A549 (cell line): ENCODE measurements around the gene LRRC45. TPM values are rescaled to one million over a fixed set of nuclear protein-coding genes. Genes with fewer than 3 reads are reported as not detected.

Experiments used
- ATAC-seq, 2 experiments: fragments of 200-7000 bp in 1 of 2; fragments of >200 bp in 1 of 2; cut with Nextera tagmentation in 1 of 2; cut with Tn5 transposase in 1 of 2; 3 replicates each; pipeline versions ENCODE4 v1.8.0 to v1.9.1; 2018 to 2020; ENCODE audit warnings: mild to moderate bottlenecking in 1 of 2, moderate library complexity in 1 of 2
- CTCF ChIA-PET: fragments of 300-600 bp; sonication (Branson Sonifier 250); formaldehyde crosslinking; extraction: SDS; loops from one replicate; lab custom pipeline; 2021; ENCODE audit warnings: antibody characterized with exemption, inconsistent platforms; lab: Yijun Ruan, JAX
- POLR2A ChIA-PET: fragments of 350-600 bp; formaldehyde crosslinking; extraction: SDS; loops from one replicate; lab custom pipeline; 2021; ENCODE audit warnings: antibody characterized with exemption, inconsistent platforms; lab: Yijun Ruan, JAX
- DNase-seq, 2 experiments: peaks; one replicate each; pipeline versions ENCODE4 v3.0.0 to v3.0.0-alpha.2; 2011 to 2016; ENCODE audit warnings: low read depth in 1 of 2, low spot score in 1 of 2
- FAIRE-seq: peaks from 2 replicates; lab custom pipeline; 2011; peaks lifted over from hg19 to GRCh38; lab: Jason Lieb, UNC
- H3K27ac ChIP-seq, 2 experiments: fragments of >200 bp; sonication (Bioruptor Twin); formaldehyde crosslinking; 3 replicates each; pipeline ENCODE4 v1.5.1; 2016 to 2017
- H3K4me1 ChIP-seq: fragments of >200 bp; sonication (Bioruptor Twin); formaldehyde crosslinking; 3 replicates; pipeline ENCODE4 v1.6.1; 2016
- H3K4me2 ChIP-seq: fragments of >200 bp; sonication (Bioruptor Twin); formaldehyde crosslinking; 3 replicates; pipeline ENCODE4 v1.6.1; 2016
- H3K4me3 ChIP-seq: fragments of >200 bp; sonication (Bioruptor Twin); formaldehyde crosslinking; 3 replicates; pipeline ENCODE4 v1.5.1; 2016
- H3K9me3 ChIP-seq: fragments of >200 bp; sonication (Bioruptor Twin); formaldehyde crosslinking; 3 replicates; pipeline ENCODE4 v1.6.1; 2016
- CBX8 ChIP-seq: fragments of 200-600 bp; sonication (generic); IDR thresholded peaks from 2 replicates; pipeline ENCODE4 v1.6.1; 2016
- EHMT2 ChIP-seq: fragments of 200-600 bp; sonication (generic); IDR thresholded peaks from 2 replicates; pipeline ENCODE4 v1.6.1; 2016; ENCODE audit warnings: antibody characterized with exemption, low read depth, mild to moderate bottlenecking, moderate library complexity
- ELK1 ChIP-seq: fragments of 150-350 bp; IDR thresholded peaks from 2 replicates; pipeline ENCODE4 v1.6.1; 2014; ENCODE audit warnings: low read depth, mild to moderate bottlenecking, low read length
- ESRRA ChIP-seq: fragments of 150-350 bp; IDR thresholded peaks from 2 replicates; pipeline ENCODE4 v1.6.1; 2014; ENCODE audit warnings: mild to moderate bottlenecking, low read length, borderline replicate concordance
- FOSB ChIP-seq: fragments of 250-450 bp; sonication (Bioruptor Pico); IDR thresholded peaks from 2 replicates; pipeline ENCODE4 v1.5.0; 2020; ENCODE audit warnings: mild to moderate bottlenecking, moderate library complexity
- FOXS1 ChIP-seq: fragments of 250-450 bp; sonication (Bioruptor Pico); IDR thresholded peaks from 2 replicates; pipeline ENCODE4 v1.5.0; 2020; ENCODE audit warnings: mild to moderate bottlenecking, moderate library complexity
- GATA3 ChIP-seq: IDR thresholded peaks from 2 replicates; pipeline ENCODE4 v1.6.1; 2012; ENCODE audit warnings: borderline replicate concordance
- HDAC2 ChIP-seq: fragments of 200-600 bp; sonication (generic); IDR thresholded peaks from 2 replicates; pipeline ENCODE4 v1.6.1; 2016
- HEYL ChIP-seq: fragments of 250-450 bp; sonication (Bioruptor Pico); IDR thresholded peaks from 2 replicates; pipeline ENCODE4 v1.8.0; 2021; ENCODE audit warnings: mild to moderate bottlenecking, moderate library complexity
- HOXA7 ChIP-seq: fragments of 250-450 bp; sonication (Bioruptor Pico); IDR thresholded peaks from 2 replicates; pipeline ENCODE4 v1.5.0; 2020; ENCODE audit warnings: mild to moderate bottlenecking, moderate library complexity
- HOXB5 ChIP-seq: fragments of 250-450 bp; sonication (Bioruptor Pico); IDR thresholded peaks from 2 replicates; pipeline ENCODE4 v1.5.0; 2020; ENCODE audit warnings: mild to moderate bottlenecking, moderate library complexity
- JUNB ChIP-seq: fragments of >200 bp; sonication (Bioruptor Twin); formaldehyde crosslinking; IDR thresholded peaks from 2 replicates; pipeline ENCODE4 v1.6.1; 2016
- MAZ ChIP-seq: fragments of 150-350 bp; IDR thresholded peaks from 2 replicates; pipeline ENCODE4 v1.6.1; 2014; ENCODE audit warnings: antibody characterized with exemption, low read depth, low read length, borderline replicate concordance
- MYC ChIP-seq: IDR thresholded peaks from 2 replicates; pipeline ENCODE4 v1.6.1; 2012; ENCODE audit warnings: mild to moderate bottlenecking, inconsistent platforms, low read length, improper control_type of control experiment, borderline replicate concordance
- NR3C1 ChIP-seq: fragments of >200 bp; sonication (Bioruptor Twin); formaldehyde crosslinking; IDR thresholded peaks from 3 replicates; pipeline ENCODE4 v1.6.1; 2017
- POLR2AphosphoS2 ChIP-seq: conservative IDR thresholded peaks from 2 replicates; pipeline ENCODE4 v1.6.1; 2012; ENCODE audit warnings: low read length, improper control_type of control experiment, inconsistent platforms
- RAD21 ChIP-seq, 2 experiments: fragments of >200 bp in 1 of 2; sonication (Bioruptor Twin) in 1 of 2; formaldehyde crosslinking in 1 of 2; IDR thresholded peaks in 1 of 2; conservative IDR thresholded peaks in 1 of 2; 2 replicates in 1 of 2; 3 replicates in 1 of 2; pipeline ENCODE4 v1.6.1; 2012 to 2018; ENCODE audit warnings: inconsistent platforms in 1 of 2
- SREBF2 ChIP-seq: fragments of 450-650 bp; IDR thresholded peaks from 2 replicates; pipeline ENCODE4 v1.6.1; 2014; ENCODE audit warnings: mild to moderate bottlenecking, moderate library complexity
- ZC3H11A ChIP-seq: fragments of 450-650 bp; IDR thresholded peaks from 2 replicates; pipeline ENCODE4 v1.6.1; 2014; ENCODE audit warnings: antibody characterized with exemption, mild to moderate bottlenecking
- ZFP36 ChIP-seq: fragments of 450-650 bp; IDR thresholded peaks from 2 replicates; pipeline ENCODE4 v1.6.1; 2014; ENCODE audit warnings: borderline replicate concordance; ENCODE audit not compliant: partially characterized antibody
- WGBS: methylation state at CpG from one replicate; pipeline ENCODE4 v1.1.6; 2017; ENCODE audit errors: missing lambda C conversion rate; 5-methylcytosine and 5-hydroxymethylcytosine counted together
- polyA plus RNA-seq, 4 experiments: library from polyadenylated mRNA; depleted of rRNA in 3 of 4; stranded (reverse); fragments of >200 nt; fragmentation: RNase III in 1 of 4; extraction: RNeasy Plus Mini Kit Qiagen cat#74134 plus additional on column Dnase treatment in 1 of 4; gene quantifications; 2 replicates in 3 of 4; 3 replicates in 1 of 4; pipeline ENCODE4 v1.2.3, GENCODE V29; 2011 to 2017

Gene LRRC45
- polyA plus RNA-seq, 2 of the 4 experiments (the other 2 are of a cell fraction) = 6.4 to 24.5 TPM

GRCh38 chr17:82025401-82026107, 2.4 kb downstream of the LRRC45 start:
- 92% methylated on average over 25 of the region's 25 CpGs for WGBS
- Histone ChIP-seq H3K4me1 (peaks cover 23% of the 10 kb centered on the region), H3K27ac (no peak overlapping the region), H3K4me3 (no peak overlapping the region), H3K4me2 (no peak overlapping the region), H3K9me3 (no peaks in the 10 kb centered on the region)
- FAIRE-seq (no peak), ATAC-seq (no peak), DNase-seq (no peak)
- ChIA-PET POLR2A (no interaction called here), CTCF (interaction anchor here (0.9 to 33.2 kb wide), 8 partner anchors 10 to 131 kb away, joined by 3 to 794 read pairs (median 10); partner anchors contain the start of genes DCXR and NOTUM)
- no peak for TF ChIP-seq MAZ
- TF ChIP-seq NR3C1 = no peak
- TF ChIP-seq HDAC2 = no peak
- no peak for TF ChIP-seq HOXB5
- TF ChIP-seq HOXA7 (CRISPR knock-in tag) = no peak
- no peak for TF ChIP-seq JUNB
- TF ChIP-seq HEYL (CRISPR knock-in tag) = no peak
- TF ChIP-seq ZFP36 = no peak
- no peak for TF ChIP-seq CBX8
- TF ChIP-seq ELK1 = no peak
- TF ChIP-seq RAD21 (conservative IDR thresholded peaks at IDR 0.05 in 1 of 2, IDR thresholded peaks at IDR 0.05 in 1 of 2) = no peak

- no peak overlapping the region for H3K4me2 ChIP-seq
- FAIRE-seq (no peak), DNase-seq (no peak), ATAC-seq (no peak)
- POLR2A ChIA-PET = interaction anchor here (2.4 kb wide), 1 partner anchor 9 kb away, joined by 12 read pairs; the partner anchor contains the start of gene DCXR
- 93% methylated on average over 11 of the region's 13 CpGs for WGBS
- no peak for TF ChIP-seq HOXA7 (CRISPR knock-in tag)
- peaks cover 14% of the 10 kb centered on the region for H3K4me1 ChIP-seq
- no peaks in the 10 kb centered on the region for H3K9me3 ChIP-seq
- CTCF ChIA-PET = interaction anchor here (0.9 to 33.2 kb wide), 10 partner anchors 8 to 128 kb away, joined by 3 to 794 read pairs (median 37); partner anchors contain the start of genes DCXR, DUS1L, GPS1 and NOTUM
- H3K4me3 ChIP-seq = no peak overlapping the region
- no peak overlapping the region for H3K27ac ChIP-seq
These were observed 5.1 kb downstream of the LRRC45 start for GRCh38 chr17:82028246-82028645.

GRCh38 chr17:82028966-82029365, 5.9 kb downstream of the LRRC45 start:
- Histone ChIP-seq H3K4me2 (no peak overlapping the region), H3K27ac (no peak overlapping the region), H3K9me3 (no peaks in the 10 kb centered on the region), H3K4me1 (peaks cover 10% of the 10 kb centered on the region), H3K4me3 (no peak overlapping the region)
- WGBS = 95% methylated on average over 9 of the region's 9 CpGs
- no peak for DNase-seq
- TF ChIP-seq NR3C1 (no peak), ELK1 (no peak), HDAC2 (no peak), ZC3H11A (no peak), ESRRA (no peak), POLR2AphosphoS2 (no peak), SREBF2 (no peak), FOSB (CRISPR knock-in tag) (no peak), MYC (no peak), GATA3 (no peak), FOXS1 (no peak), EHMT2 (no peak)
- CTCF ChIA-PET = interaction anchor here (1.1 to 33.2 kb wide), 28 partner anchors 10 to 746 kb away, joined by 3 to 794 read pairs (median 16); partner anchors contain the start of genes DCXR, DUS1L, GPS1 and MAFG
- POLR2A ChIA-PET = interaction anchor here (2.4 to 3.4 kb wide), 2 partner anchors 9 to 69 kb away, joined by 12 to 33 read pairs; partner anchors contain the start of genes DCXR and FASN
- ATAC-seq = no peak
- no peak for FAIRE-seq
